Measurements from ENCODE around the gene RBMS3.

RBMS3 gene

DNA sequence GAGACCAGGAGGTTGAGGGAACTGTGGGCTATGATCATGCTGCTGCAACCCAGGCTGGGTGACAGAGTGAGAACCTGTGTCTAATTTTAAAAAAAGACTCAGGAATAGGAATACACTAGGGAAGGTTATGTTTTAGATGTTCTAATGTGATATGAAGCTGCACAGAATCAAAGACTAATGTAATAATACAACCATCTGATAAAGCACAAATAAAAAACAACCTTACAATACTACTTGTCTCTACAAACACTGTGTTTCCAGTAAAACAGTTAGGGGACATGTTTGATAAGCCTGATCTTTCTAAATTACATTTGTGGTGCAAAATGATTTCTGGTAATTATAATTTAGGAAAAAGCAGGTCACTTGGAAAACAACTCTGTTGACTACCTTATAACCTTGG, 56.7 kb downstream of the RBMS3 start:
- H3K27me3 Mint-ChIP-seq (ENCODE audit: low read depth), result no peaks in the 10 kb centered on the region
- H3K36me3 Mint-ChIP-seq (ENCODE audit: low read depth), result no peaks in the 10 kb centered on the region
- H3K4me1 Mint-ChIP-seq, result peaks cover 54% of the 10 kb centered on the region
- no peaks in the 10 kb centered on the region for H3K9me3 Mint-ChIP-seq
- TF ChIP-seq, protein P1, sequence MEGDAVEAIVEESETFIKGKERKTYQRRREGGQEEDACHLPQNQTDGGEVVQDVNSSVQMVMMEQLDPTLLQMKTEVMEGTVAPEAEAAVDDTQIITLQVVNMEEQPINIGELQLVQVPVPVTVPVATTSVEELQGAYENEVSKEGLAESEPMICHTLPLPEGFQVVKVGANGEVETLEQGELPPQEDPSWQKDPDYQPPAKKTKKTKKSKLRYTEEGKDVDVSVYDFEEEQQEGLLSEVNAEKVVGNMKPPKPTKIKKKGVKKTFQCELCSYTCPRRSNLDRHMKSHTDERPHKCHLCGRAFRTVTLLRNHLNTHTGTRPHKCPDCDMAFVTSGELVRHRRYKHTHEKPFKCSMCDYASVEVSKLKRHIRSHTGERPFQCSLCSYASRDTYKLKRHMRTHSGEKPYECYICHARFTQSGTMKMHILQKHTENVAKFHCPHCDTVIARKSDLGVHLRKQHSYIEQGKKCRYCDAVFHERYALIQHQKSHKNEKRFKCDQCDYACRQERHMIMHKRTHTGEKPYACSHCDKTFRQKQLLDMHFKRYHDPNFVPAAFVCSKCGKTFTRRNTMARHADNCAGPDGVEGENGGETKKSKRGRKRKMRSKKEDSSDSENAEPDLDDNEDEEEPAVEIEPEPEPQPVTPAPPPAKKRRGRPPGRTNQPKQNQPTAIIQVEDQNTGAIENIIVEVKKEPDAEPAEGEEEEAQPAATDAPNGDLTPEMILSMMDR (IDR thresholded peaks at IDR 0.05; ENCODE audit: unreplicated experiment in 3 of 3), result no peak
- peak overlapping the region in 2 of 3 experiments; percentile 27 to 71 for H3K27ac Mint-ChIP-seq
- H3K4me3 Mint-ChIP-seq, result no peak overlapping the region

- Mint-ChIP-seq H3K4me3 (no peak overlapping the region), H3K4me1 (peaks cover 50% of the 10 kb centered on the region), H3K27me3 (ENCODE audit: low read depth) (no peaks in the 10 kb centered on the region), H3K27ac (peak overlapping the region in 1 of 3 experiments; percentile 27), H3K9me3 (no peaks in the 10 kb centered on the region), H3K36me3 (ENCODE audit: low read depth) (no peaks in the 10 kb centered on the region)
- TF ChIP-seq, protein P1 (IDR thresholded peaks at IDR 0.05; ENCODE audit: unreplicated experiment in 3 of 3), result no peak
Measured at GRCh38 chr3:29338377-29338776, 57.5 kb downstream of the RBMS3 start.

DNA sequence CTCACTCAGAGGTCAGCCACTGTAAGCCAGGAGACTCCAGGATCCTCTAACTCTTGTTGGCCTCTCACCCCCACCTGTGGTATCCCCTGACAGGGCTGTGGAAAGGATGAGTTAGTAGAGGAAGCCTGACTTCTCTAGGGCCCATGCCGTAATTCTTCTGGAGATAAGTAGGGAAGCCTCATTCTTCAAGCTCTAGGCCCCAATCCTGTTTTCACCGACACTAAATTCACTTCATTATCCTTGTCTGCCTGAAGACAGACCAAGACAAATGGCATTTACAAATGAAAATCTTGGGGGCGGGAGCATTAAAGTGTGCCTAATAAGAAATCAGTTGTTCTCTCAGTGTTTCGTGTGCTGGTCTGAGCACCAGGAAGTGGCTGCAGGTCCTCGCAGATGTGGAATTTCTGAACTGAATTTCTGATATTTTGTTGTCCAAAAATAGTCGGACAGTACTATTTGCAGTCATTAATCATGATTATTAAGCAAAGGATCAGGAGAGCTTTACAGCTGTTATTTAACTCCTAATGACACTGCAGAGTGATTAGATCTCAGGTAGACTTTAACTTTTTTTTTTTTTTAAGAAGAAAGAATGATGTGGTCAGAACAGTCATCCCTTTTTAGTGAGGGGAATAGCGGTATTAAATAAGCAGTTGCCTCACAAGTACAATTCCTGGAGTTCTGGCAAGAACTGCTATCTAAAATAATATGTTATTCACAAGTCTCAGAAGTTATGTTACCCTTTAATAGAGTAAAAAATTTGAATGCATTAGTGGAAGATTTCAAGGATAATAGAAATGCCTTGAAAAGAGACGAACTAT, 58.4 kb downstream of the RBMS3 start:
- no peaks in the 10 kb centered on the region for H3K27me3 Mint-ChIP-seq (ENCODE audit: low read depth)
- H3K27ac Mint-ChIP-seq, result peak overlapping the region in 1 of 3 experiments; percentile 27
- no peak overlapping the region for H3K4me3 Mint-ChIP-seq
- TF ChIP-seq, protein P1 (IDR thresholded peaks at IDR 0.05; ENCODE audit: unreplicated experiment in 3 of 3), result no peak
- H3K36me3 Mint-ChIP-seq (ENCODE audit: low read depth), result no peaks in the 10 kb centered on the region
- no peaks in the 10 kb centered on the region for H3K9me3 Mint-ChIP-seq
- peaks cover 43% of the 10 kb centered on the region for H3K4me1 Mint-ChIP-seq

- Mint-ChIP-seq H3K27ac (no peak overlapping the region), H3K9me3 (no peaks in the 10 kb centered on the region), H3K4me1 (peaks cover 30% of the 10 kb centered on the region), H3K36me3 (ENCODE audit: low read depth) (no peaks in the 10 kb centered on the region), H3K4me3 (no peak overlapping the region), H3K27me3 (ENCODE audit: low read depth) (no peaks in the 10 kb centered on the region)
- TF ChIP-seq, protein P1 (IDR thresholded peaks at IDR 0.05; ENCODE audit: unreplicated experiment in 3 of 3), result no peak
Measured at GRCh38 chr3:29344154-29344553, 63.3 kb downstream of the RBMS3 start.

DNA sequence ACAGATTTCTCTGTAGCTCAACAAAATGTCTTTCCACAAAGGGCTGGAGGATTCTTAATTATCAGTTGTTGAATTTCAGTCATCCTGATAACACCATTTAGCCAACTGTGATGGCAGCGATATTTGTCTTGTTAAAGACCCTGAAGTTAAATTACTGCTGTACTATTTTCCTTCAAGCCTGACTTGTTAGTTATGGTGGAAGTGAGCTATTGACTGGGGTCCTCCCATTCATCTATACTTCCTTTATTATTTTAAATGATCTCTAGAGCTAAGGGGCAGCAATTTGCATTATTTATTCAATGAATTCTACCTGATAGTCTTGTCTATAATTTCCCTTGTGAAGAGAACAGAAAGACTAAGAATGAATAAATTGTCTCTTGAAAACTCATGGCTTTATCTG, 64.1 kb downstream of the RBMS3 start:
- TF ChIP-seq, protein P1 (IDR thresholded peaks at IDR 0.05; ENCODE audit: unreplicated experiment in 3 of 3), result no peak
- peaks cover 27% of the 10 kb centered on the region for H3K4me1 Mint-ChIP-seq
- H3K27me3 Mint-ChIP-seq (ENCODE audit: low read depth), result no peaks in the 10 kb centered on the region
- H3K36me3 Mint-ChIP-seq (ENCODE audit: low read depth), result no peaks in the 10 kb centered on the region
- peak overlapping the region in 2 of 3 experiments; percentile 1 to 58 for H3K27ac Mint-ChIP-seq
- H3K4me3 Mint-ChIP-seq, result no peak overlapping the region
- H3K9me3 Mint-ChIP-seq, result no peaks in the 10 kb centered on the region
